GM13977 (cell line): ENCODE measurements around the gene TGFBR3L.

Source experiments
- DNase-seq: peaks from one replicate; pipeline ENCODE4 v3.0.0; 2012; ENCODE audit warnings: low spot score
- CTCF ChIP-seq: IDR thresholded peaks from 2 replicates; pipeline ENCODE4 v1.5.1; 2012; ENCODE audit warnings: mild to moderate bottlenecking, control low read depth; ENCODE audit not compliant: insufficient read depth; ENCODE audit errors: extremely low read depth, missing control alignments
- in situ Hi-C: fragments of 300-500 bp; cut with MboI; formaldehyde crosslinking; loops from one replicate; pipeline ENCODE4 v1.12.0; 2022; ENCODE audit warnings: low sequenced_read_pairs, low pct_unique_long_range_greater_than_20kb, mixed read lengths, inconsistent platforms; ENCODE audit not compliant: unreplicated experiment

Gene TGFBR3L

GRCh38 chr19:7900401-7900870 is 14.2 kb upstream of the TGFBR3L start:
- no peak for TF ChIP-seq CTCF
- in situ Hi-C loops, result no loop called here
- DNase-seq, result no peak

GRCh38 chr19:7900931-7901330 is 13.7 kb upstream of the TGFBR3L start:
- DNase-seq, result no peak
- in situ Hi-C loops, result no loop called here
- no peak for TF ChIP-seq CTCF

DNA sequence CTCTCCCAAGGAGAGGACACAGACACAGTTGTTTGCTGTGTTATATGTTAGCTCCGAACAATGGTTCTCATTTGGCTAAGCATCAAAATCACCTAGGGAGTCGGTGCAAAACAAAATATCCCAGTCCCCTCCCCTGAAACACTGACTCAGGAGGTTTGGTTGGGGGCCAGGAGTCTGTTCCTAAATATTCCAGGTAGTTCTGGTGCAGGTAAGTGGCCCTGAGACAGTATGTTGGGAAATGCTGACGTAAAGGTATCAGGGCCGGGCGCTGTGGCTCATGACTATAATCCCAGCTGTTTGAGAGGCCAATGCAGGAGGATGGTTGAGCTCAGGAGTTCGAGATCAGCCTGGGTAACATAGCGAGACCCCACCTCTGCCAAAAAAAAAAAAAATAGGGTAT is 13.3 kb upstream of the TGFBR3L start:
- no peak for DNase-seq
- no peak for TF ChIP-seq CTCF
- in situ Hi-C loops, result no loop called here

DNA sequence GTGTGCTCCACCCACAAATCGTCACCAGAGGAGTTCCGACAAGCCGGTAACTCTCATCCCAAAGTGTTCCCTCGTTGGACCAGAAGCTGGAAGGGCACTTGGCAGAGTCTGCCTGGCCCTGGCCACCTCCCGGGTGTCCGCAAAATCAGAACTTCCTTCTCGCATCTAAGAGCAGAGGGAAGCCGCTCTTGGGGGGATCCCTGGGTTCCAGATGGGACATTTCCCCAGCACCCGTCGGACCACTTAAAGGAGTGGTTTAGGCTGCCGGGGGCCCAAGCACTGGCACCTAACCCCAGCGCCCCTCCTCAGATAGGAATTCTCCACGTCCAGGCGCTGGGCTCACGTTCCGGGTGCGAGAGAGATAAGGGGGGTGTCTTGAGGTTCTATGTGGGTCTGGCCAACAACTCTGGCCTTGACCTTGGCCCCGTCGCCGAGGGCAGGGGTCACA is 11.8 kb upstream of the TGFBR3L start:
- in situ Hi-C loops, result no loop called here

DNA sequence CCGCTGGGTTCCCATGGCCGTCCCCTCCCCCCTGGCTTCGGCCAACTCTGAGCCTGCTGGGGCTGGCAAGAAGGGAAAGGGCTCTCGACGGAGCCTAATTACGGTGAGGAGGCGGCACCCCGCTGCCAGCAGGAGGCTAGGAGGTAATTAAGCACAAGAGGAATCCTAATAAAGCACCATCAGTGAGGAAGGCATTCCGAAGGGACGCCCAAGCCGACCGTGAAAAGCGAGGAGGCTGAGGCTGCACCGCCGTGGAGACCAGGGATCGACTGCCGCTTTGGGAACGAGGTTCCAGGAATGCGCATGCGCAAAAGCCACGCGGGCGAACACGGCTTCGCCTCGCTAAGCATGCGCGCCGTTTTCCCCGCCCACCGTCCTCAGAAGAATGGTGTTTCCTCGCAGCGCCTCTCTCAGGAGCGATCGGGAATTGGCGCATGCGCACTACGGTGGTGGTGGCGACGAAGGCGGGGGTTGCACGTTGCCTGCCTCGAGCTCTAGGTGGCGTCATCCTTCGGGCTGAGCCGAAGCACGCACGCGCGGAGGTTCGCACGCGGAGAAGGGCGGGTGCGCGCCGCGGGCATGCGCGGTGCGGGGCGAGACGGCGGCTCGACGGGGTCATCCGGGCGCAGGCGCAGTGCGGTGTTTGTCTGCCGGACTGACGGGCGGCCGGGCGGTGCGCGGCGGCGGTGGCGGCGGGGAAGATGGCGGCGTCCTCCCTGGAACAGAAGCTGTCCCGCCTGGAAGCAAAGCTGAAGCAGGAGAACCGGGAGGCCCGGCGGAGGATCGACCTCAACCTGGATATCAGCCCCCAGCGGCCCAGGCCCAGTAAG is 11.2 kb upstream of the TGFBR3L start, which contains the start of gene MAP2K7:
TSS of gene MAP2K7 (plus strand) at position 634 of the 830 bp plus-strand sequence. CDS start at position 702, 68 bp downstream.
- peak; percentile 83 for TF ChIP-seq CTCF
- peak; percentile 100 for DNase-seq
- in situ Hi-C loops, result no loop called here

More for the DNA sequence above, 11.8 kb upstream of the TGFBR3L start:
- TF ChIP-seq CTCF, result no peak
- DNase-seq, result no peak

DNA sequence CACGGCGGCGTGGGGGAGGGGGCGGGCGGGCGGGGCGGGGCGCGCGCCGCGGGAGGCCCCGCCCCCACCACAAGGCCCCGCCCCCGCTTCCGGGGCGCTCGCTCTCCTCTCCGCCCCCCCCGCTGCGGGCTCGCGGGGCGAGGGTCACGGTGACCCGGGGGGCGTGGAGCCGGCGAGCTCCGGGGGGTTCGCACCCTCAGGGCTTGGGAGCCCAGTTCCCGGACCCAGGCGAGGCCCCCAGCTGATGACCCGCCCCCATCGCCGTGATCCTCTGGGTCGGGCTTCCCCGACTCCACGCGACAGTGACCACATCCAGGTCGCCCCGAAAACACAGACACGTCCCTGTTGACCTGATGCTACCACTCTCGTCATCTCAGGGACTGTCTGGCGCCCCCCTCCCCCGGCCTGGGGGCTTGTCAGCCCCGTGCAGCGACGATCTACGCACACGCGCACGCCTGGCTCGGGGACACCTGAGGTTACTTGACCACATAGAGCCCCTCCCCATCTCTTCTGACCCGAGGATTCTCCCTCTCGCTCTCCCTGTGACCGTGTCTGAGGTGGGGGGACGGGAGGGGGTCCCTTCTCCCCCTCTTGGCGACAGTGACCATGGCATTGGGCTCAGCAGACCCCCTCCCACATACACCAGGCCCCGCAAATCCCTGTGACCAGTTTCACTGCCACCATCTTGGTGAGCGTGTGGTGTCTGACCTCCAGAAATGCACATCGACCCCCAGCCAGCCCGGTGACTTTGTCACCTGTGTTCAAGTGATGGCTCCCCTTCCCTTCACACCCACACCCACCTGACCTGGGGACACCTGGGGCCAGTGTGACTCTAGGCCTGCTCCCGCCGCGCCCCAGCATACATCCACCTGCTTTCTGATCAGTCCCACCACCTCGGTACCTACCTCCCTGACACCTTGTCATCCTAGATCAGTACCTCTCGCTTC is 10.3 kb upstream of the TGFBR3L start:
- no peak for TF ChIP-seq CTCF
- peak; percentile 87 for DNase-seq
- in situ Hi-C loops, result no loop called here
